Testis (tissue), 2 donors: ENCODE data around the gene SSBP3.

Experiments
- CTCF ChIP-seq, 3 experiments: fragments of 450-650 bp in 2 of 3; fragments of 200-600 bp in 1 of 3; sonication (generic) in 1 of 3; IDR thresholded peaks; one replicate each; pipeline ENCODE4 v1.5.1; 2016 to 2019; ENCODE audit warnings: antibody characterized with exemption in 3 of 3, mild to moderate bottlenecking in 2 of 3, moderate library complexity in 1 of 3
- POLR2A ChIP-seq: fragments of 450-650 bp; IDR thresholded peaks from one replicate; pipeline ENCODE4 v1.6.1; 2017; ENCODE audit warnings: antibody characterized with exemption, mild to moderate bottlenecking, moderate library complexity

GRCh38 chr1:54297596-54298283 is 108.5 kb downstream of the SSBP3 start:
- TF ChIP-seq CTCF (IDR thresholded peaks at IDR 0.05), result no peak
- no peak for TF ChIP-seq POLR2A
